HT-29 (cell line): ENCODE data around the gene CAMSAP1. TPM values are rescaled to one million over a fixed set of nuclear protein-coding genes. Genes with fewer than 3 reads are reported as not detected.
"Not testable (repeated sequence)": the region's sequence is repeated elsewhere in the genome, so short reads cannot be mapped to it uniquely, and the experiment has no call there.

Experiments used
- DNase-seq: peaks from one replicate; pipeline ENCODE4 v3.0.0-alpha.2; 2015; ENCODE audit warnings: low spot score
- total RNA-seq: library from RNA; depleted of rRNA; stranded (reverse); fragments of >200 nt; shearing (Covaris generic); gene quantifications from 2 replicates; pipeline ENCODE4 v1.2.3, GENCODE V29; 2014

CAMSAP1 gene
- total RNA-seq, 1 experiment from 2014 or later: 28.5 TPM

- no peak for DNase-seq
Measured at GRCh38 chr9:135920973-135921585, 13.7 kb upstream of the CAMSAP1 start.

GRCh38 chr9:135920256-135920930 lies 13.0 kb upstream of the CAMSAP1 start:
- no peak for DNase-seq

- no peak for DNase-seq
Measured at GRCh38 chr9:135919318-135919890, 12.1 kb upstream of the CAMSAP1 start.

- not testable (repeated sequence) for DNase-seq
Measured at GRCh38 chr9:135916227-135916626, 8.9 kb upstream of the CAMSAP1 start.

- DNase-seq: no peak
Measured at GRCh38 chr9:135914921-135915320, 7.6 kb upstream of the CAMSAP1 start.

- DNase-seq: not testable (repeated sequence)
Measured at GRCh38 chr9:135911233-135911632, 3.9 kb upstream of the CAMSAP1 start.

- no peak for DNase-seq
Measured at GRCh38 chr9:135910757-135911156, 3.4 kb upstream of the CAMSAP1 start.

- DNase-seq: no peak
Measured at GRCh38 chr9:135910216-135910615, 2.9 kb upstream of the CAMSAP1 start.

GRCh38 chr9:135909371-135909770 lies 2.0 kb upstream of the CAMSAP1 start:
- no peak for DNase-seq

GRCh38 chr9:135908754-135909204 lies 1.4 kb upstream of the CAMSAP1 start:
- no peak for DNase-seq

- no peak for DNase-seq
Measured at GRCh38 chr9:135908093-135908753, 877 bp upstream of the CAMSAP1 start.

- peak; percentile 17 for DNase-seq
Measured at GRCh38 chr9:135907006-135907430, 328 bp downstream of the CAMSAP1 start.

- peak; percentile 75 for DNase-seq
Measured at GRCh38 chr9:135906291-135907005, 898 bp downstream of the CAMSAP1 start.

- peak; percentile 48 for DNase-seq
Measured at GRCh38 chr9:135905380-135906258, 1.7 kb downstream of the CAMSAP1 start.

GRCh38 chr9:135903786-135904520 lies 3.4 kb downstream of the CAMSAP1 start:
- no peak for DNase-seq

GRCh38 chr9:135903358-135903656 lies 4.0 kb downstream of the CAMSAP1 start:
- DNase-seq: no peak

- no peak for DNase-seq
Measured at GRCh38 chr9:135902655-135903357, 4.5 kb downstream of the CAMSAP1 start.

- DNase-seq: no peak
Measured at GRCh38 chr9:135901826-135902225, 5.5 kb downstream of the CAMSAP1 start.

GRCh38 chr9:135901031-135901758 lies 6.2 kb downstream of the CAMSAP1 start:
- no peak for DNase-seq
